Activated CD4-positive, alpha-beta T cell treated with anti-CD3 and anti-CD28 coated beads for 24 hours (primary cell): ENCODE results near the gene KDM7A.

Experiments used
- DNase-seq, 2 donors: peaks; one replicate each; pipeline ENCODE4 v3.0.0-alpha.2; 2020; ENCODE audit warnings: low read depth in 2 of 2

The KDM7A gene

GRCh38 chr7:140056431-140057142, 120.2 kb downstream of the KDM7A start:
- DNase-seq: no peak

DNA sequence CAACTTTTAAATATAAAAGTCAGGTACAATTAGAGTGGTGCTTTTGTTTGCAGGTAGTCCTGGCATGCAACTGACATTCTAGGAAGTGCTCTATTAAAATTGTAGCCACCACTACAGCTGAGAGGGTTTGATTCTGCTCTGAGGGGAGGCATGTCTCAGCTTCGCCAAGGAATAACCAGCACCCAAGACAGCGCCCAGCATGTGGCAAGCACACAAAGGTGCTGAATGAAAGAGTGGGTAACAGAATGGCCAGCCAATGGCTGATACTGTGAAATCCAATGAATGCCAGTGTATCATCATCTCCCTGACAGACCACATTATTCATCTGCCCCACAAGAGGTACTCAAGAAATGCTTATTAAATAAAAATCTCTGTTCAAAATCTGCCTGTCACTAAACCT, 121.0 kb downstream of the KDM7A start:
- no peak for DNase-seq

- no peak for DNase-seq
Observed at GRCh38 chr7:140054751-140055150, 122.0 kb downstream of the KDM7A start.

DNA sequence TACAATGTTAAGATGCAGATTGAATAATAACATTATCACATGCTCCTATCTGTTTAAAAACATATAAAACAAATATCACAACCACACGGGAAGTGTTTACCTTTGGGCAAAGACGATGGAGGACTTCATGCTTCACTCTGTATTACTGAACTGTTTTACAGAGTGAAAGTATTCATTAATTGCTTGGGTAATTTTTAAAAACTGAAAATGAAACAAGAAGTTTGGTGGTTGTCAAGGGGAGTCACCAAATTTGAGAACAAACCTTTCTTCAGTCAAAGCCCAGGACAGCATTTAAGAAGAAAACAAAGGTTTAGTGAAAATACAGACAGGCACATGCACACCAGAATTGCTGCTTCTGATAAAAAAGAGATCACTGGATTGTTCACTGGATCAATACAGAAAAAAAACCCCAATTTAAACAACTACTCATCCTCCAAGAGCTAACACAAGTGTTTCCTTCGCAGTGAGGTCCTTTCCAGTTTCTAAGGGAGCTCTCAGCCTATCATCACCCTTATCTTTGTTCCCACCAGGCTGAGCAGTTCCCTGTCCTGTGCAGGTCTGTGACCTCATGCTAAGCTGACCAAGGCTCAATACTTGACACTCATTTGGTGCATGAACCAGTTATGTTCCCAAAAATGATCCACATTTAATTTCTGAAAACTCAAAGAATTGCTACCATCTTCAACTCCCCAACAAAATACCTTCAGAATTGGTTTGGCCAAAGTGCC, 122.8 kb downstream of the KDM7A start:
- DNase-seq: no peak

GRCh38 chr7:140051820-140052219, 125.0 kb downstream of the KDM7A start:
- no peak for DNase-seq

DNA sequence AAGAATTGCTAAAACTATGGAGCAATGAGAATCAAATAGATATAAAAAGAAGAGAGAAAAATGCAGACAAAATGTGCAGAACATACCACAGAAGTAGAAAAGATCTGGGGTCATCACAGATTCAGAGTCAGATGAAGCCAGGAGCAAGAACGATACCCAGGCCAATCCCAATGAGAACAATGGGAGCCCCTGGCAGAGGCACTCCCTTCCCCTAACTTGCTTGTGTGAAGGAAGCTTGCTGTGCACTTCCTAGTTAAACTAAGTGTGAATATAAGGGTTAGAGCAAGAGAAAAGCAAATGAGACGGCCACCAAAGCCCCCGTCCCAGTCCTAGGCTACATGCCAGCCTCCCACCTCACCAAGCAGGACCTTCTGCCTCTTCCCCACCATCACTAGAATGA, 126.7 kb downstream of the KDM7A start:
- no peak for DNase-seq

DNA sequence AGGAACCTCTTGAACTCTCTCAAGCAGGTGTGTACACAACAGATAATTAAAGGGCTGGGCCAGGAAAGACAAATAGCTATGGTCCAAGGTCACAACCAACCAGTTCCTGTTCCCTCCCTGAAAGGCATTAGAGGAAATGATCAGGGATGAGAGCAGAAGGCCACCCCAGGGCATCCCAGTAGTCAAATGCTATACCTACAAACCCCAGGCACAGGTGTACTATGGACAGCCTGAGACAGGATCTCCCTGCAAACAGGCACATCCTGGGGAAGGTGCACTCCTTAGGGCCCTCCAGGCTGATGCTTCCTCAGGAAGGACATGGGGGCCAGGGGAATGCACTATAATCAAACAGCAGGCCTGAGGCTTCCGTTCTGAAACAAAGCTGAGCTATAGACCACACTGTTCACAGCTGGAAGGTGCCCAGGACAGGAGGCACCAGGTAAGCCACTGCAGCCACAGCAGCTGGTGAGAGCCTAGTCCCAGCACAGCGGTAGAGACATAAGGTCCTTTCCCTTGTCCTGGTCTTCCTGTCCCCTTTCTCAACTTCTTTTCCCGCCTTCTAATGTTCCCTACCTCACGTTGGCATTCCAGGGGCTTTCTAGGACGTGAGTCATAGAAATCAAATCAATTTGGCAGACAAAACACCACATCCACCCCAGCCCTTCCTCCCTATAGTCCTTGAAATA, 127.3 kb downstream of the KDM7A start:
- DNase-seq: no peak

DNA sequence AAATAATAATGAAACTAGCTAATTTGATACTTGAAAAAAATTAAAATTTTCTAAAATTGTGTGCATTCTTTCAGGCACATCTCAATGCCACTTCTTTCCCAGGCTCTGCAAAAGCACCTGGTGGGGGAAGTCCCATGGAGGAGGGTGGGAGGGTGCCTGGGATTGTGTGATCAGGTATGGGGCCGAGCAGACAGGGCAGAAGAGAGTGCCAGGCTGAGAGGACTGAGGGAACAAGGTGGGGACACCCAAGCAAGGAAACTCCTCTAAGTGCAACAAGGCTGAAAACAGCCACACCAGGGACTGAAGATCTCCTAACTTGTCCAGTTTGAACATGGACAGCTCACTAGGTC, 127.8 kb downstream of the KDM7A start:
- DNase-seq: no peak

- no peak for DNase-seq
Observed at GRCh38 chr7:140048138-140048537, 128.6 kb downstream of the KDM7A start.

- DNase-seq: no peak
Observed at GRCh38 chr7:140047197-140047596, 129.6 kb downstream of the KDM7A start.

GRCh38 chr7:140045697-140046096, 131.1 kb downstream of the KDM7A start:
- DNase-seq: no peak

DNA sequence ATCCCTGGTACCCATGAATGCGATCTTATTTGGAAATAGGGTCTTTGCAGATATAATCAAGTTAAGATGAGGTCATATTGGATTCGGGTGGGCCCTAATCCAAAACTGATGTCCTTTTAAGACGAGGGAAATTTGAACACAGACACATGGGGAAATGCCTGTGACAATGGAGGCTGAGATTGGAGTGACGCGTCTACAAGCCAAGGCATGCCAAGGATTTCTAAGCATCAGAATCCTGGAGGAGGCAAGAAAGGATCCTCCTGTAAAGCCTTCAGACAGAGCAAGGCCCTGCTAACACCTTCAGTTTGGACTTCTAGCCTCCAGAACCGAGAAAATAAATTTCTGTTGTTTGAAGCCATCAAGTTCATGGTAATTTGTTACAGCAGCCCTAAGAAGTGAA, 132.5 kb downstream of the KDM7A start:
- DNase-seq: no peak

- no peak for DNase-seq
Observed at GRCh38 chr7:140042386-140042670, 134.5 kb downstream of the KDM7A start.

GRCh38 chr7:140041659-140042385, 135.0 kb downstream of the KDM7A start:
- no peak for DNase-seq

GRCh38 chr7:140039896-140040295, 136.9 kb downstream of the KDM7A start:
- DNase-seq: no peak

GRCh38 chr7:140039066-140039465, 137.7 kb downstream of the KDM7A start:
- DNase-seq: no peak

GRCh38 chr7:140036224-140036962, 140.4 kb downstream of the KDM7A start:
- DNase-seq: no peak

DNA sequence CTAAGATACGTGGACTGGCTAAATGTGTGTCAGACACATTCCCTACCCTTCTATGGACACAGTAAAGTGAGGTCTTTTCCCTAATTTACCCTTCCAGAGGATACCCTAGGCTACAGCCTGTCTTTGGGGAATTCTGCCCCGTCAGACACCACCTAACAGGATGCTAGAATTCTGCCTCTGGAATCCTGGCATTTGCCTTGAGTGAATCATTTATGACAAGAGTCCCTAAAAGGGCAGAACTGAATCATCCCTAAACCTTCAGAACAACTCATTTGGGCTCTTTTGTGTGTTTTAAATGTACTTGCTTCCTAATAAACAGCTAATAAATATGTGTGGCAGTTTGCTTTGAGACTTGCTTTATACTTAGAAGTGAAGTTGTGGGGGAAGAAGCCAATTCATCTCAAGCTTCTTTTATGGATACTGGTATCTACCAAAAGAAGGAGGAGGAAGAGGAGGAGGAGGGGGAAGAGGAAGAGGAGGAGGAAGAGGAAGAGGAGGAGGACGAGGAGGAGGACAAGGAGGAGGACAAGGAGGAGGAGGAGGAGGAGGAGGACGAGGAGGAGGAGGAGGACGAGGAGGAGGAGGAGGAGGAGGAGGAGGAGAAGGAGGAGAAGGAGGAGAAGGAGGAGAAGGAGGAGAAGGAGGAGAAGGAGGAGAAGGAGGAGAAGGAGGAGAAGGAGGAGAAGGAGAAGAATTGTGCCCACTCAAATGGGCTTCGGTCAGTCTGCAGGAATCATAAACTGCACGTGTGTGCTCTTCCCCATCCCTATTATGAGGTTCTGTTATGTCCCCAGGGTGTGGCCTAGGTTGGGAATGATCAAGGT, 141.2 kb downstream of the KDM7A start:
- no peak for DNase-seq
